GM18909 (cell line): ENCODE measurements around the gene CYP27C1.
"Not testable (repeated sequence)": the region's sequence is repeated elsewhere in the genome, so short reads cannot be mapped to it uniquely, and the experiment has no call there.

Experiments
- ATAC-seq: cut with Tn5 transposase; IDR thresholded peaks from one replicate; pipeline ENCODE4 v1.9.1; 2021; ENCODE audit warnings: mild to moderate bottlenecking; ENCODE audit not compliant: unreplicated experiment, poor library complexity

The CYP27C1 gene

GRCh38 chr2:127175041-127175721, 44.9 kb downstream of the CYP27C1 start:
- ATAC-seq: no peak

GRCh38 chr2:127174640-127175039, 45.5 kb downstream of the CYP27C1 start:
- ATAC-seq: no peak

- ATAC-seq: no peak
Measured at GRCh38 chr2:127174136-127174535, 46.0 kb downstream of the CYP27C1 start.

GRCh38 chr2:127173057-127173456, 47.0 kb downstream of the CYP27C1 start:
- no peak for ATAC-seq

- no peak for ATAC-seq
Measured at GRCh38 chr2:127172306-127172705, 47.8 kb downstream of the CYP27C1 start.

- ATAC-seq: no peak
Measured at GRCh38 chr2:127170452-127171197, 49.5 kb downstream of the CYP27C1 start.

GRCh38 chr2:127170021-127170420, 50.1 kb downstream of the CYP27C1 start:
- no peak for ATAC-seq

- ATAC-seq: no peak
Measured at GRCh38 chr2:127169066-127169660, 50.9 kb downstream of the CYP27C1 start.

GRCh38 chr2:127166231-127166860, 53.8 kb downstream of the CYP27C1 start:
- ATAC-seq: no peak

GRCh38 chr2:127165539-127165935, 54.6 kb downstream of the CYP27C1 start:
- ATAC-seq: no peak

- no peak for ATAC-seq
Measured at GRCh38 chr2:127164761-127165538, 55.1 kb downstream of the CYP27C1 start.

GRCh38 chr2:127163921-127164320, 56.2 kb downstream of the CYP27C1 start:
- no peak for ATAC-seq

- not testable (repeated sequence) for ATAC-seq
Measured at GRCh38 chr2:127163090-127163406, 57.1 kb downstream of the CYP27C1 start.

- ATAC-seq: no peak
Measured at GRCh38 chr2:127162261-127163089, 57.6 kb downstream of the CYP27C1 start.

- no peak for ATAC-seq
Measured at GRCh38 chr2:127161176-127162136, 58.6 kb downstream of the CYP27C1 start.

- no peak for ATAC-seq
Measured at GRCh38 chr2:127160676-127161075, 59.4 kb downstream of the CYP27C1 start.

GRCh38 chr2:127159543-127159942, 60.6 kb downstream of the CYP27C1 start:
- ATAC-seq: no peak

GRCh38 chr2:127158614-127159290, 61.3 kb downstream of the CYP27C1 start:
- no peak for ATAC-seq
